Amniotic stem cell (primary cell): Measurements from ENCODE around the gene SCN10A.

Experiments
- DNase-seq: peaks from one replicate; lab custom pipeline; 2025; lab: John Stamatoyannopoulos, UW

Gene SCN10A

DNA sequence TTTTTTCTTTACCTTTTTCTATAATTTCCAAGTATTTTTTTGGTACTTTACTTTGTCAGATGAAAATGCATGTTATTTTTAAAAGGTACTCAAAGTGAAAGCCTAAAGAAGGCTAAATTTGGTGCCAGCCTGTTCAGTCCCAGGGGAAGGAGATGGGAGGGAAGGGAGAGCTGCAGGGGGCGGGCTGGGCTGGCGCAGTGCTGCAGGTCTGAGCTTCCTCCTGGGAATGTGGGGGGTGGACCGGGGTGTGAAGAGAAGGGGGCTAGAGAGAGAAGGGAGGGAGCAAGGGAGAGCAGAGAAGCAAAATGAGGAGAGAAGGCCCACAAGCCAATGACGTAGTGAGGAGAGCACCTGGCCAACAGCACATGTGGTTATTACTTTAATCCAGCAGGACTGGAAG is 95.6 kb downstream of the SCN10A start:
- DNase-seq, result no peak

DNA sequence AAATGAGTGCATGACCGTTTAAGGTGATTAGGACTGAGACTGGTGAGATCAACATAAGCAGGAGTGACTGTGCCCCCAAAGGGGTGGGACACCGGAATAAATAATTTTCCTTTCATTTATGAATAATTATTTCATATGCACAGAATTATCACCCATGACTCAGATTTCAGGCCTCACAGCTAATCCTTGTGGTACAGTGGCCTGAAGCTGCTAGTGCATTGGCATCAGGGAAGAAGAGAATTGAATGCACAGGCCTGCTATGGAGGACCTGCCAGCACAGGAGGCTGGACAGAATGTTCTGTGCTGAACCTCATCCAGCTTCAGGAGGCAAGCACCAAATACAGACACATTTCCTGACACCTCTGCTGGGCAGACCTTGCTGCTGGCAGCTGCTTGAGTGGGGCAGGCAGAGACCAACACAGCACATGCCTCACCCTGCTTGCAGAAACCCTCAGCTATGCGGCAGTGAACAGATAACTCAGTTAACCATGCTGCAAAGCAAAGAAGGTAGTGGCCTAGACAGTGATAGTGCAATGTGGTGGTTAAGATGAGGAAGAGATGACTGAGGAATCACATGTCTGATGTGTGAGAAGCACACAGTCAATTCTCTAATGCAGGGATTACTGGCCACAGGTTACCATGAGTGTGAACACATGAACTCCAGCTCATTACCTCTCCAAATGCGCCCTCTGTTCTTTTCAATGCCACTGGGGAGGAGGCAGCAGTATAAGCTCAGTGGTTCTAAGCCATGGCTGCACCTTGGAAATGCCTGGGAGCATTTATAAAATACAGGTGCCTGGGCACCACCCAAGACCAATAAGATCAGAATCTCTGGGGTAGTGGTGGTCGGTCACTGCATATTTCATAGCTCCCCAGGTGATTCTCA is 98.4 kb downstream of the SCN10A start:
- no peak for DNase-seq

DNA sequence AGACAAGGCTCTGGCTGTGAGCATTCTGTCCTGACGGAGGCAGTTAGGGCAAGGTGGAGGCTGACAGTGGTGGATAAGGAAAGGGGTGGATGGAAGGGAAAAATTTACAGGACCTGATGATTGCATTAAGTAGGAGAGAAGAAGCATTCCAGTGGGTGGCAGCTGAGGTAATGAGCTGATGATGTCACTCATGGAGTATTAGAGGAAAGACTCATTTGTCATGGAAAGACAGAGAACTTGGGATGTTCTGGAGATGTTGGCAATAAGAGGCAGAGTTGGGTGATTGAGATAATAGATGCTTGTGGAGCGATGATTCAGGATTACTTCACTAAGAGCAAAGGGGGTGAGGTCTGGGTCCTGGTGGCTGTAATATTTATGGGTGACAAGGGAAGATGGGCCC is 102.9 kb downstream of the SCN10A start:
- no peak for DNase-seq

DNA sequence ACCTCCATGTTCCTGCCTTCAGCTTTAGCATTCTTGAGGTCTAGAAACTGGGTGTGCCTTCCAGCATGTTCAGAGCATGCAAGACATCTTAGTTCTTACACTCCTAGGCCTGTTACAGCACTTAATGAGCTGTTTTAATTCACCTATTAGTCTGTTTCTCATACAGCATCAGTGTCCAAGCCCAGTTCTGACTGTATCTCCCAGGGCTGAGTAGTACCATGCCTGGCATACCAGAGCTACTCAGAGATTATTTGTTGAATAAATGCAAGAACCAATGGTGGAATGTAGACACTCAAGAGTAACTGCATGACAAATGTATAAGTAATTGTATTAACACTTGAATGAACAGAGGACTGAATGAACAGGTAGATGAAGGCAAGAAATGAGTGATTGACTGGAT is 104.7 kb downstream of the SCN10A start:
- DNase-seq, result no peak

DNA sequence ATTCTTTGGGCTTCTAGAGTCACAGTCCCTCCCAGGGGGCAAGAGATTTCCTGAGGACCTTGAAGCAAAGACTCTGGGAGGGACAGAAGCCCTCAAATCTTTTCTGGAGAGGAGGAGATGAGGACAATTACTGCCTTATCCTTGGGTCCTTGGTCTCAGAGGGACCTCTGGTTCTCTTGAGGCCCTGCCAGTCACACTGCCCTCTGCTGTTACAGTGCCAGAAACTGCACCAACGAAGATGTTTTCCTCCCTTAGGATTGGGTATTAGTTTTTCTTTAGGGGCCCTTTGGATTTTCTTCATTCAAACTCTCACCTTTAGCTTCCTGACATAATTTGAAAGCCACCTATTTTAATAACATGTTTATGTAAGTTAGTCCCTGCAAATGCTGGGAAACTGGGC is 108.3 kb downstream of the SCN10A start:
- DNase-seq, result no peak

DNA sequence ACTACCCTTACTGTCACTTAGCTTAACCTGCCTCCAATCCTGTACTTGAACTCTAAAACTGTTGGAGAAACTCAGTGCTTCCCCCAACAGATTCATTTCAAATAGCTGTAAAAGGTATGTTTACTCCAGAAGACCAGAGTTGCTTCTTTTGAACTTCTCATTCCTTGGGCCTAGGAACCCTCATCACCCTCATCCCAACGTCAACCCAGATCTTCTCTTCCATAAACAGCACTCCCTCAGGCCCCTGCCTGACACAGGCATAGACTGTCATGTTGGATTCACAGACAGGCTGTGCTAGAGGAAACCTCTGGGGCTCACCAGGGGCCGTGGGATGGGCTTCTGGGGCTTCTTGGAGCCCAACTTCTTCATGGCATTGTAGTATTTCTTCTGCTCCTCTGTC is 109.1 kb downstream of the SCN10A start:
- DNase-seq, result no peak

DNA sequence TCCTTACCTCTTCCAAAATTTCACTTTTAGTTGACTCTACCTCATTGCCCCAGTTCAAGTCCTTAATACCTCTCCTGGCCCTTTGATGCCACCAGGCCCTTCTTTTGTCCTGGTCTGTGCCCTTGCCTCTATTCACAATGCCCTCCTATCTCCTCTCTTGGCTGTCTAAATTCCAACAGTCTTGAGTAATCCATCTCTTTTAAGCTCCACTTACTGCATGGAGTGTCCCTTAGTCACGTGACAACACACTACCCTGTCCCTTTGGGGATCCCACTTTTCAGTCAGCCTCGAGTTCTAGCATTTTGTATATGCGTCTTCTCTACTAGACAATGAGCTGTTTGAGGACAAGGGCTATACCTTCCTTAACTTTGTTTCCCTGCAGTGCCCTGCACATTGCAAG is 113.8 kb downstream of the SCN10A start:
- no peak for DNase-seq

DNA sequence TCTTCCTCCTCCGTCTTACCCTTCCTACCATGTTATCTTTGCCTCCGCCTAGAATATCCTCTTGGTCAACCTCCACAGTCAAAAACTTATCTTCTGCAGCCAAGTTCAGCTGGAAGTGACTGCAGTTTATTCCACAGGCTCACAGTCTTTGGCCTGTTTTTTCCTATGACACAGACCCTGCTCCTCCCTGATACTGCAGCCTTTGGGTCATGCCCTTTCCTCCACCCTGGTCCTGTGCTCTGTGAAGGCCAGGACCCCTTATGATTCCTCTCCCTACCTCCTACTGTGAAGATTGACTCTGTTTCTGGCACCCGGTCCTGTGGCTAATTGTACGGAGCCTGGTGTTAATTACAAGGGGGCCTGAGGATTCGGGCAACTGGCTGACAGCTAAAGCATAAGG is 117.3 kb downstream of the SCN10A start:
- no peak for DNase-seq

DNA sequence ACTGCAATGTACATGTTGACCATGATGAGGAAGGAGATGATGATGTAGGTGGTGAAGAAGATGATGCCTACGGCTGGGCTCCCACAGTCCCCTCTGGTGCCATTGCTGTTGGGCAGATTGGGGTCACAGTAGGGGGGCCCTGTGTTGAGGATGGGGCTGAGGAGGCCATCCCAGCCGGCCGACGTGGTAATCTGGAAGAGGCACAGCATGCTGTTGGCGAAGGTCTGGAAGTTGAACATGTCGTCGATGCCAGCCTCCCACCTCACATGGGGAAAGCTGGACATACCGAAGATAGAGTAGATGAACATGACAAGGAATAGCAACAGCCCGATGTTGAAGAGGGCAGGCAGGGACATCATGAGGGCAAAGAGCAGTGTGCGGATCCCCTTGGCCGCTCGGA is 118.0 kb downstream of the SCN10A start:
- no peak for DNase-seq

DNA sequence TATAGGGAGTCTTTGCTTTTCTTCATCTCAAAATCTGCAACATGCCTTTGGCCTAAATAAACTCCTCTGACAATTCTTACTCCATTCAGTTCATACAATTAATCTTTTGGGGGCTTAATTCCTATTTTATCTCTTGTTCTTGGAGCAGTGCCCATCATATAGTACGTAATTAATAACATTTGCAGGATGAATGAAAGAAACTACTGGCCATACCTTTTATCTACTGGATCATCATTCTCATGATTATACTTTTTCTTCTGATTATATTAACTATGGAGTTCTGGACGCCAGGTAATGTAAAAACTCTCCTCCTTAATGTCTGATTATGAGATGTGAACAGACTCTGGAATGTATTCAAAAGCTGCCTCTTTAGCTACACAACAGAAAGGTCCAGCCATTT is 120.0 kb downstream of the SCN10A start:
- DNase-seq, result no peak

DNA sequence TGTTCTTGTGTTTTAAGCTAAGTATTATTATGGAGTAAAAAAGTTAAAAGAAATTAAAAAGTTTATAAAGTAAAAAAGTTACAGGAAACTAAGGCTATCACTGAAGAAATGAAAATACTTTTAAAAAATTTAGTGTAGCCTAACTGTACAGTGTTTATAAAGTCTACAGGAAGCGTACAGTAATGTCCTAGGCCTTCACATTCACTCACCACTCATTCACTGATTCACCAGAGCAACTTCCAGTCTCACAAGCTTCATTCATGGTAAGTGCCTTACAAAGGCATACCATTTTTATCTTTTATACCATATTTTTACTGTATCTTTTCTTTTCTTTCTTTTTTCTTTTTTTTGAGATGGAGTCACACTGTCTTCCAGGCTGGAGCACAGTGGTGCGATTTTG is 125.8 kb downstream of the SCN10A start:
- no peak for DNase-seq

DNA sequence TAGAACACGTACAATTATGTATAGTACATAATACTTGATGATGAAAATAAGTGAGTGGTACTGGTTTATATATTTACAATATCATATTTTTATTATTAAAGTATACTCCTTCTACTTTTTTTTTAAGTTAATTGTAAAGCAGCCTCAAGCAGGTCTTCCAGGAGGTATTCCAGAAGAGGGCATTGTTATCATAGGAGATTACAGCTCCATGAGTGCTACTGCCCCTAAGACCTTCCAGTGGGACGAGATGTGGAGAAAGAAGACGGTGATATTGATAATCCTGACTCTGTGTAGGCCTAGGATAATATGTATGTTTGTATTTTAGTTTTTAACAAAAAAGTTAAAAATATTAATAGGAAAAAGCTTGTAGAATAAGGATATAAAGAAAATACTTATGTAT is 126.2 kb downstream of the SCN10A start:
- no peak for DNase-seq

DNA sequence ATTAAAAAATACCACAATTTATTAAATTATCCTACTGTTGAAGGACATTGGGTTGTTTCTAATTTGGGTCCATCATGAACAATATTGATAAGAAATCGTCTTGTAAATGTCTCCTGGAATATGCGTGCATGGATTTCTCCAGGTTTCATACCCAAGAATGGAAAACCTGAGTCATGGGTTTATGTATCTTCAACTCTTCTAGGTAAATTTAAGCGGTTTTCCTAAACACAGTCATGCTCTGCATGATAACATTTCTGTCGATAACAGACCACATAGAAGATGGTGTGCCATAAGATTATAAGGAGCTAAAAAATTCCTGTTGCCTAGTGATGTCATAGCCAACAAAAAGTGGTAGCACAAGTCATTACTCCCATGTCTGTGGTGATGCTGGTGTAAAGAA is 126.7 kb downstream of the SCN10A start:
- no peak for DNase-seq

DNA sequence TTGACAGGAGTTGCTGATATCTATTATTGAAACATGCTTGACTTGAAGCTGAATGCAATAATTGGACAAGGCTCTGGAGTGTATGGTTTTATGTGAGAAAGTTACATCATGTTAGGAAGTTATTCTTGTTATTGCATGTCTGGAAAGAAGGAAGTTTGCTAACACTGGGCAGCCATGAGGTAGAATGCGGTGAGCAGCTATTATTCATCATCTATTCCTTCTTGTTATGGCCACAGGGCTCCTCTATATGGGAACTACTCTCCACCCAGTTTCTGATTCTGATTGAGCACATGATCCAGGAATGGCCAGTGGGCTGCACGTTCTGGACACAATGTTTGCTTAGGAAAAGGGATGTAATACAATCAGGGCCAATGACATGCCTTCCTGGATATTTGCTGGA is 128.7 kb downstream of the SCN10A start:
- no peak for DNase-seq

DNA sequence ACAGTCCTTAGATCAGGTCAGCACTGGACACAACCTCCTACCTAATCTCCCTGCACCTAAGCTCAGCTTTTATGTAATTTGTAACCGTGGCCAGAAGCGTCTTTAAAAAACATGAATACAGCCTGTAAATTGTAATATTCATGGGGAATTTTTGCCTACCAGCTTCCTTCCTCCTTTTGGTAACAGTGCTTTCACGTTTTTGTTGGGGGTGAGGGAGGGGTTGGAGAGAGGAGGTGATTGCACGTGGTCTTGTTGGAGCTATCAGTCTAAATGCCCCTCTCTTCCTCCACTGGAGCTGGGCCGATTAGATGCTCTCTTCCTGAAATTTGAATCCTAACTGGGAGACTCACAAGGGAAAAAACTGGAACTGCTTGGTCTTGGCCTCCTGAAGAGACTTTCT is 131.5 kb downstream of the SCN10A start:
- no peak for DNase-seq

DNA sequence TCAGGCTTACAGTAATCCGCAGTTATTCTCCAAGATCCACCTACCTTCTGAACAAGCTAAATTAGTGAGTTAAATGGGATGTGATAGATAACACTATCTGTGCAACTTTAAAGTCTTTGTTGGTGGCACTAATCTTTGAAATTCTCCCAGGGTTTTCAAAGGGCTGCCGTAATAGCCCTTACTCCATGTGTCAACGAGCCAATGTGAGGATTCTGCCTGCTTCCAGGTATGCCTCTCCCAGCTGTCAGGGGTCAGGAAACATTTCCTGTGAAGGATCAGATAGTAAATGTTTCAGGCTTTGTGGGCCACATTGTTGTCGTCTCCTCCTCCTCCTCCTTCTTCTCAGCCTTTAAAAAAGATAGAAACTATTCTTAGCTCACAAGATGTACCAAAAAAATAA is 146.3 kb downstream of the SCN10A start:
- no peak for DNase-seq

DNA sequence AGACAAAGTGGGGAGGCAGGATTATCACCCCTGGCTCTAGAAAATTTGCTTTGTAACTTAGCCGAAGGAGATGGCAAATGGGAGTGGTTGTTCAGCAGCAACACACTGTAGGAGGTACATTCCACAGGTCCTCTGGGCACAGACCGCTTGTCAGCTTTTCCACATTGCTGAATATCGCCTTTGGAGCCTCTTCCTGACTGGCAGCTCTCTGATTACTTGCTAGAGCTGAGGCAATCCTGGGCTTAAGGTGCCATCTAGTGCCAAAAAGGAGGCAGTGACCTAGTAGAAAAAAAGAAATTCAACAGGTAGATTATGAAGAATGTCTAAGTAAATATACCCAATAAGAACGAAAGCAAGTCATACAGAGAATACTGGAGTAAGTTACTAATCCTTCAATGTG is 153.5 kb downstream of the SCN10A start:
- DNase-seq, result no peak

DNA sequence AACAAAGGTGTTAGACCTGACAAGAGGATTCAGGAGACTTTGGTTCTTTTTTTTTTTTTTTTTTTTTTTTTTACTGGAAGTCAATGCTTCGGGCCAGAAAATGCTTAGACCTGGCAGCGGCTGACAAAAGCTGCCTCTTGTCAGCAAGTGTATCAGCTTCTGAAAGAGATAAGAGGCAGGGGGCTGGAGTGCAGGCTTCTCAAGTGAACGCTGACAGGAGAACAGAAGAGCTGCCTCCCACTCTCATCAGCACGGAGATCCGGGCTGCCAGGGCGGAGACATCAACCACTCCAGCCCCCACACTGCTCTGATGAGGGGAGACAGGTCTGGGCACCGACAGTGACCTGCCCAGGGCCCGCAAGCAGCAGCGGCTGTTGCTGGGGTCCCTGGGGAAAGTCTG is 157.2 kb downstream of the SCN10A start:
- DNase-seq, result no peak

DNA sequence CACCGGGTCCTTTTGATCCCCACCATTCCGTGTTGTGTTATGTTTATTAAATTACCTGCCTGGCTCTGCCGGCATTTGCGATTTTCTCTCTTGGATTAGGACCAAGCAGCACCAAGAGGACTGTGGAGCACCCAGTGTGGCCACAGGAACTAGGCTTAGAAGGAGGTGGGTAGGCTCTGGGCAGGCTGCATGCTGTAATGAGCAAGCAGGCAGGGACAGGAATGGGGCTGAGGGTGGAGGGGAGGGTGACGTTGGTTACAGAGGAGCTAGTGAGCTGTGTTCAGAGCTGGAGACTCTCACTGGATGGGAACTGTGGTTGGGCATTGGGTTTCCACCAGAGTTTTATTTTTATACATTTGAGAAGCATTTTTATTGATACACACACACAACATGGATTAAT is 158.6 kb downstream of the SCN10A start:
- DNase-seq, result no peak

DNA sequence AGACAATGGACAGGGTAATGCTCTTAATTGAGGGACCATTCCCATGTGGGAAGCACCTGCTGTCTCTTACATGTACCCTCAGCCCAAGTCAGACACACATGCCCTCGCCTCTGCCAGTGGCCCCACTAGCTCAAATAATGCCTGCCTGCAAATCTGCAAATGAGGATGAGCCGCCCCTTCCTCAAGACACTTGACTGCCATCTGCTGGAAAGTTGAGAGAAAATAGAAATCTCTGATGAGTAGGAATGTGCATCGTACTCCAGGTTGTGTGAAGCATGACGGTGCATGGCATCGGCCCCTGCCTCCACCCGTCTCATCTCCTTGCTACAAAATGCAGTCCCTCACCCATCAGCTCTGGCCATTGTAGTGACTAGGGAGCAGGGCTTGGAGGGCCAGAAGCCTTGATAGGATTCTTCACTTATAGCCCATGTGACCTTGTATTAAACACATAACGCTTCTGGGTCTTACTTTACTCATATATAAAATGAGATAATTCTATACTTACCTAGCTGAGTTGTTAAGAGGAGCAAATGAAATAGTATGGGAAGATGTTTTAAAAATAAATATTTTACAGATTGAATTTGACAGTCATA is 160.2 kb downstream of the SCN10A start:
- no peak for DNase-seq

DNA sequence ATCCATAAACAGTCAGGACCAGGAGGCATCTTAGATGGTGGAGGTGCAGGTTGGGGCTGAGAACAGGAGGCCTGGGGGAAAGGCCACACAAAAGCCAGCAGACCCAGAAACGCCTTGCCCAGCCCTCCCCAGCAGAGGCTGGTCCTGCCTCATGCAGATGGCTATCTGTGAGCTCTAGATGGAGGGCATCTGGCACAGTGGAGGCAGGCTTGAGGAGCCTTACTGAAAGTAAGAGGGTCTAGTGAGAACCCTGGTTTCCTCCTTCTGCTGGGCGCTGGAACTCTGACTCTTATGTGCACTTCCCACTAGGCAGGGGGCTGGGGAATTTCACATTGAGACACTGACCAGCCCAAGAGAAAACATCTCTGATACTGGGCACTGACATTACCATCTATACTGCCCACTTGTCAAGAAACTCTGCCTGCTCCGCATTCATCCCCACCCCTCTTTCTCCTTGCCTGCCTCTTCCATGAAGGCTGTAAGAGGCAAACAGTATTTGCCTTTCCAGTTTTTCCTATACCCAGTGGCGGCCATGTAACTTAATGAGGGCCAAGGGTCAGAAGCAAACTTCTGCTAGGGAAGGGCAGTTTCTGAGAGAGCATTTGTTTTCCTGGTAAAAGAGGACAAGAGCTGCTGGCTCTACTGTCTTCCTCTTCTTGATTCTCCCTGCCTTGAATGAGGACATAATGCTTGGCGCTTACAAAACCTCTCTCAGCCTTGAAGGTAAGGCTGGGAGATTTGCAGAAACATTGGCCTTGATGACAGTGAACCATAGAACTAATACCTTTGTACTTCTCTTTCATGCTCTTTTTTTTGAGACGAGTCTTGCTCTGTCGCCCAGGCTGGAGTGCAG is 162.1 kb downstream of the SCN10A start:
- DNase-seq, result no peak

DNA sequence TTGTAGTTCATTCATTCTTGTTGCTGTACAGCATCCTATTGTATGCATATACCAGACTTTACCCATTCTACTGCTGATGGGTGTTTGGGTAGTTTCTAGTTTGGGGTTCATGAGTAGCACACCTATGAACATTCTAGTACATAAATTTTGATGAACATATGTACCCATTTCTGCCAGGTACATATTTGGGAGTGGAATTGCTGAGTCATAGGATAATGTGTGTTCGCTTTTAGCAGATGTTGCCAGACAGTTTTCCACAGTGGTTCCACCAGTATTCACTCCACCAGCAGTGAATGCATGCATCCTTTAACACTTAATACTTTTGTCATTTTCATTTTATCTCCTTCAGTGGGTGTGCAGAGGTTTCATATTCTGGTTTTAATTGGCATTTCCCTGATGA is 163.1 kb downstream of the SCN10A start:
- no peak for DNase-seq
